GM10248 (cell line): ENCODE measurements around the gene TCAF1.

Source experiments
- CTCF ChIA-PET: fragments of 300-600 bp; sonication (Branson Sonifier 250); formaldehyde crosslinking; extraction: SDS; loops from one replicate; lab custom pipeline; 2021; ENCODE audit warnings: antibody characterized with exemption; lab: Yijun Ruan, JAX
- POLR2A ChIA-PET: fragments of 350-650 bp; sonication (Branson Sonifier 250); formaldehyde crosslinking; extraction: SDS; loops from one replicate; lab custom pipeline; 2020; ENCODE audit warnings: antibody characterized with exemption; lab: Yijun Ruan, JAX
- DNase-seq: peaks from one replicate; pipeline ENCODE4 v3.0.0; 2012; ENCODE audit errors: extremely low spot score
- TF ChIP-seq, protein P1 (sequence below): IDR thresholded peaks from 2 replicates; pipeline ENCODE4 v1.5.1; 2012; ENCODE audit warnings: mild to moderate bottlenecking, low read depth; ENCODE audit errors: extremely low read depth, missing control alignments, control extremely low read depth

TCAF1 gene

DNA sequence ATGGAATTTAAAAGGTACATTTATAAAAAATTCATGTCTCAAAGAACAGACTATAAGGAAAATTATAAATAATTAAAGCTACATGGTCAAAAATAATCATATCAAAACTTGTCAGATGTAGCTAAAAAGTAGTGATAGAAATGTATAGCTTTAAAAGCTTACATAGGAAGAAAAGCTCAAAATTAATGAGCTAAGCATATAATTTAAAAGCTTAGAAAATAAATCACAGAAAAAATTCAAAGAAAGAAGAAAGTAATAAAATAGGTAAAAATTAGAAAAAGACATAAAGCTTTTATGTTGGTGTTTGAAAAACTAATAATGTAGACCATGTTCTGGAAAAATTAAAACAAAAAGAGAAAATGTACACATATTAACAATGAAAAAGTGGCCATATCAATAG, 5.3 kb downstream of the TCAF1 start:
- CTCF ChIA-PET = interaction anchor here (0.7 kb wide), 1 partner anchor 11 kb away, joined by 3 read pairs; no protein-coding TSS in a partner anchor
- no peak for DNase-seq

GRCh38 chr7:143892527-143893300, 9.3 kb downstream of the TCAF1 start:
- POLR2A ChIA-PET = no interaction called here
- CTCF ChIA-PET = interaction anchor here (1.0 to 2.2 kb wide), 3 partner anchors 9 to 12 kb away, joined by 4 to 22 read pairs (median 5); partner anchors contain the start of gene TCAF1

More for the DNA sequence above, 5.3 kb downstream of the TCAF1 start:
- TF ChIP-seq, protein P1, sequence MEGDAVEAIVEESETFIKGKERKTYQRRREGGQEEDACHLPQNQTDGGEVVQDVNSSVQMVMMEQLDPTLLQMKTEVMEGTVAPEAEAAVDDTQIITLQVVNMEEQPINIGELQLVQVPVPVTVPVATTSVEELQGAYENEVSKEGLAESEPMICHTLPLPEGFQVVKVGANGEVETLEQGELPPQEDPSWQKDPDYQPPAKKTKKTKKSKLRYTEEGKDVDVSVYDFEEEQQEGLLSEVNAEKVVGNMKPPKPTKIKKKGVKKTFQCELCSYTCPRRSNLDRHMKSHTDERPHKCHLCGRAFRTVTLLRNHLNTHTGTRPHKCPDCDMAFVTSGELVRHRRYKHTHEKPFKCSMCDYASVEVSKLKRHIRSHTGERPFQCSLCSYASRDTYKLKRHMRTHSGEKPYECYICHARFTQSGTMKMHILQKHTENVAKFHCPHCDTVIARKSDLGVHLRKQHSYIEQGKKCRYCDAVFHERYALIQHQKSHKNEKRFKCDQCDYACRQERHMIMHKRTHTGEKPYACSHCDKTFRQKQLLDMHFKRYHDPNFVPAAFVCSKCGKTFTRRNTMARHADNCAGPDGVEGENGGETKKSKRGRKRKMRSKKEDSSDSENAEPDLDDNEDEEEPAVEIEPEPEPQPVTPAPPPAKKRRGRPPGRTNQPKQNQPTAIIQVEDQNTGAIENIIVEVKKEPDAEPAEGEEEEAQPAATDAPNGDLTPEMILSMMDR = no peak
- POLR2A ChIA-PET = no interaction called here

DNA sequence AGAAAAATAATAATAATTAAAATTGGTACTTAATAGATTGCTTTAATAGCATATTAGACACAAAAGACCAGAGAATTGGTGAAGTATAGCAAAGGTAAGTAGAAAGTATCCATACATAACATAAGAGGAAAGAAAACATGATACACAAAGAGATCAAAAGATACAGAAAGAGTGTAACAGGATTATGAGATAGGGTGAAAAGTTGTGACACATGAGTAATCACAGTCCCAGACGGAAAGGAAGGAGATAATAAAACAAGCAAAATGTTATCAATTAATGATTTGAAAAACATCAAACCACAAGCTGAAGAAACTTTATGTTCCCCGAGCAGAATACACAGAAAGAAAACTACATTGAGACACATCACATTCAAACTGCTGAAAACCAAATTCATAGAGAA, 10.5 kb downstream of the TCAF1 start:
- POLR2A ChIA-PET = no interaction called here
- CTCF ChIA-PET = interaction anchor here (1.1 to 2.2 kb wide), 3 partner anchors 10 to 15 kb away, joined by 3 to 22 read pairs (median 4); partner anchors contain the start of gene TCAF1

More at GRCh38 chr7:143892527-143893300, 9.3 kb downstream of the TCAF1 start:
- TF ChIP-seq, protein P1 = peak; percentile 56
- DNase-seq = no peak

DNA sequence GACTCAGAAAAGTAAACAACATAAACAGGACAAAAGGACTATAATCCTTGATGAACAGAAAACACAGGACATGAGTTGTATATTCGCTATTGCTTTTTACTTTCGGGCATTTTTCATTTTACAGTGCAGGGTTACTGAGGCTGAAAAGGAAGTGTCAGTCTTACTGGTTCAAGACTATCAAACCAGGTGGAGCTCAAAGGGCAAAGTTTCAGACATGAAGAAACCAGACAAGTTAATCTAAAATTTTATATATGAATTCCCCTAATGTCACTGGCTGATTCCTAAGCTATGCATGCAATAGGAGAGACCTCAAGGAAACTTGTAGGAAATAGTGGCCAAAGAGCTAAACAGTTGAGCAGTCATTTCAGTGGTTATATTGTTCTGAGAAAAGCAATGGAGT, 11.4 kb downstream of the TCAF1 start:
- DNase-seq = no peak
- TF ChIP-seq, protein P1 = no peak
- CTCF ChIA-PET = interaction anchor here (1.3 to 2.1 kb wide), 2 partner anchors 9 to 11 kb away, joined by 5 read pairs; no protein-coding TSS in a partner anchor
- POLR2A ChIA-PET = no interaction called here

More for the DNA sequence above, 10.5 kb downstream of the TCAF1 start:
- TF ChIP-seq, protein P1 = no peak
- no peak for DNase-seq

- TF ChIP-seq, protein P1 = no peak
- CTCF ChIA-PET = interaction anchor here (2.1 kb wide), 1 partner anchor 12 kb away, joined by 5 read pairs; no protein-coding TSS in a partner anchor
- DNase-seq = no peak
- POLR2A ChIA-PET = no interaction called here
Observed at GRCh38 chr7:143889068-143889467, 12.9 kb downstream of the TCAF1 start.

GRCh38 chr7:143886826-143887477, 15.0 kb downstream of the TCAF1 start:
- no peak for DNase-seq
- ChIA-PET CTCF (interaction anchor here (0.9 to 5.4 kb wide), 2 partner anchors 14 to 25 kb away, joined by 3 to 28 read pairs; partner anchors contain the start of gene TCAF1), POLR2A (no interaction called here)
- TF ChIP-seq, protein P1 = no peak
